Esophagus muscularis mucosa (tissue), 4 donors: Measurements from ENCODE around the gene PLEKHA5. TPM values are rescaled to one million over a fixed set of nuclear protein-coding genes. Genes with fewer than 3 reads are reported as not detected.

Experiments
- DNase-seq: peaks from one replicate; pipeline ENCODE4 v3.0.0-alpha.2; 2017; ENCODE audit errors: extremely low spot score
- H3K27ac ChIP-seq, 4 donors: fragments of 200-600 bp; sonication (generic); replicated peaks in 1 of 4; 1 replicate in 3 of 4; 2 replicates in 1 of 4; pipeline ENCODE4 v1.5.1; 2016 to 2019; ENCODE audit warnings: mild to moderate bottlenecking in 1 of 4
- H3K27me3 ChIP-seq, 4 donors: fragments of 200-600 bp; sonication (generic); one replicate each; pipeline versions ENCODE4 v1.5.1 to v1.6.0; 2016 to 2019
- H3K36me3 ChIP-seq, 4 donors: fragments of 200-600 bp; sonication (generic); one replicate each; pipeline ENCODE4 v1.5.1; 2016 to 2019
- H3K4me1 ChIP-seq, 4 donors: fragments of 200-600 bp; sonication (generic); one replicate each; pipeline ENCODE4 v1.5.1; 2016 to 2019
- H3K4me3 ChIP-seq, 4 donors: fragments of 200-600 bp; sonication (generic); 1 replicate in 2 of 4; 2 replicates in 2 of 4; pipeline ENCODE4 v1.5.1; 2016 to 2019; ENCODE audit warnings: mild to moderate bottlenecking in 4 of 4, moderate library complexity in 1 of 4
- H3K9me3 ChIP-seq, 4 donors: fragments of 200-600 bp; sonication (generic); 1 replicate in 3 of 4; 2 replicates in 1 of 4; pipeline ENCODE4 v1.5.1; 2016 to 2019
- CTCF ChIP-seq, 3 experiments: fragments of 200-600 bp in 2 of 3; fragments of 450-650 bp in 1 of 3; sonication (generic) in 2 of 3; IDR thresholded peaks; one replicate each; pipeline ENCODE4 v1.5.1; 2017 to 2019; ENCODE audit warnings: antibody characterized with exemption in 3 of 3, mild to moderate bottlenecking in 2 of 3, moderate library complexity in 1 of 3
- EP300 ChIP-seq: sonication (generic); formaldehyde crosslinking; IDR thresholded peaks from one replicate; pipeline ENCODE4 v1.6.1; 2017; ENCODE audit warnings: antibody characterized with exemption
- POLR2A ChIP-seq: fragments of 450-650 bp; IDR thresholded peaks from one replicate; pipeline ENCODE4 v1.6.1; 2017; ENCODE audit warnings: antibody characterized with exemption, moderate library complexity, mild to moderate bottlenecking, low read depth
- POLR2AphosphoS5 ChIP-seq, 2 donors: sonication (generic); formaldehyde crosslinking; IDR thresholded peaks; one replicate each; pipeline ENCODE4 v1.6.1; 2017; ENCODE audit warnings: antibody characterized with exemption in 2 of 2
- WGBS: methylation state at CpG from one replicate; pipeline ENCODE4 v1.1.5; 2018; 5-methylcytosine and 5-hydroxymethylcytosine counted together
- intact Hi-C: fragments of 100-400 bp; cut with DNase I; formaldehyde crosslinking; loops from one replicate; pipeline ENCODE4 v1.15.1; 2023
- total RNA-seq, 4 donors: library from RNA; depleted of rRNA; stranded (reverse); fragments of >200 nt; gene quantifications; one replicate each; pipeline versions ENCODE4 v1.1.0 to v1.2.1, GENCODE V29; 2016

PLEKHA5 gene
- total RNA-seq, 4 donors from 2014 or later: 50.7 to 88.5 (median 58.6) TPM

GRCh38 chr12:19144985-19145384 lies 15.5 kb downstream of the PLEKHA5 start:
- no peak for TF ChIP-seq CTCF (IDR thresholded peaks at IDR 0.05)
- TF ChIP-seq EP300: no peak
- no peak for TF ChIP-seq POLR2AphosphoS5 (IDR thresholded peaks at IDR 0.05)
- H3K9me3 ChIP-seq: no peaks in the 10 kb centered on the region
- H3K4me1 ChIP-seq: peaks cover 19 to 64% (median 42%) of the 10 kb centered on the region in 4 donors
- H3K4me3 ChIP-seq: no peak overlapping the region
- no peak for DNase-seq
- 97% methylated on average over 2 of the region's 2 CpGs for WGBS
- H3K27me3 ChIP-seq: no peaks in the 10 kb centered on the region
- H3K36me3 ChIP-seq: peaks cover 0 to 5% (median 0%) of the 10 kb centered on the region in 4 donors
- no peak overlapping the region for H3K27ac ChIP-seq
- intact Hi-C loops: no loop called here

GRCh38 chr12:19148860-19149259 lies 19.3 kb downstream of the PLEKHA5 start:
- no peak for DNase-seq
- Histone ChIP-seq H3K27me3 (no peaks in the 10 kb centered on the region), H3K9me3 (no peaks in the 10 kb centered on the region), H3K4me3 (no peak overlapping the region), H3K27ac (no peak overlapping the region), H3K4me1 (peaks cover 7 to 73% (median 45%) of the 10 kb centered on the region in 4 donors), H3K36me3 (peaks cover 0 to 5% (median 0%) of the 10 kb centered on the region in 4 donors)
- intact Hi-C loops: no loop called here
- TF ChIP-seq EP300 (no peak), POLR2A (no peak), CTCF (IDR thresholded peaks at IDR 0.05) (no peak), POLR2AphosphoS5 (IDR thresholded peaks at IDR 0.05) (no peak)

- no peak for TF ChIP-seq POLR2AphosphoS5 (IDR thresholded peaks at IDR 0.05)
- no peak for TF ChIP-seq CTCF (IDR thresholded peaks at IDR 0.05)
- no peak for TF ChIP-seq EP300
- no peak for TF ChIP-seq POLR2A
- H3K4me1 ChIP-seq: peaks cover 12 to 77% (median 44%) of the 10 kb centered on the region in 4 donors
- H3K27ac ChIP-seq: no peak overlapping the region
- H3K4me3 ChIP-seq: no peak overlapping the region
- no peaks in the 10 kb centered on the region for H3K27me3 ChIP-seq
- H3K9me3 ChIP-seq: no peaks in the 10 kb centered on the region
- peaks cover 0 to 5% (median 0%) of the 10 kb centered on the region in 4 donors for H3K36me3 ChIP-seq
- no peak for DNase-seq
- intact Hi-C loops: no loop called here
- 72% methylated on average over 2 of the region's 2 CpGs for WGBS
These were observed 20.9 kb downstream of the PLEKHA5 start for GRCh38 chr12:19150273-19150900.

GRCh38 chr12:19151298-19151697 lies 21.8 kb downstream of the PLEKHA5 start:
- no peak for DNase-seq
- intact Hi-C loops: no loop called here
- Histone ChIP-seq H3K36me3 (peaks cover 0 to 5% (median 0%) of the 10 kb centered on the region in 4 donors), H3K9me3 (no peaks in the 10 kb centered on the region), H3K4me3 (no peak overlapping the region), H3K27me3 (no peaks in the 10 kb centered on the region), H3K27ac (no peak overlapping the region), H3K4me1 (peaks cover 21 to 78% (median 49%) of the 10 kb centered on the region in 4 donors)
- 92% methylated on average over 1 of the region's 1 CpG for WGBS
- no peak for TF ChIP-seq POLR2A
- TF ChIP-seq EP300: no peak

- H3K9me3 ChIP-seq: no peaks in the 10 kb centered on the region
- H3K4me3 ChIP-seq: no peak overlapping the region
- H3K4me1 ChIP-seq: peaks cover 30 to 71% (median 52%) of the 10 kb centered on the region in 4 donors
- peaks cover 0 to 5% (median 0%) of the 10 kb centered on the region in 4 donors for H3K36me3 ChIP-seq
- H3K27me3 ChIP-seq: no peaks in the 10 kb centered on the region
- 69% methylated on average over 2 of the region's 2 CpGs for WGBS
- no peak for DNase-seq
- no peak overlapping the region for H3K27ac ChIP-seq
- intact Hi-C loops: no loop called here
- TF ChIP-seq CTCF (IDR thresholded peaks at IDR 0.05) (no peak), POLR2AphosphoS5 (IDR thresholded peaks at IDR 0.05) (no peak), EP300 (no peak), POLR2A (no peak)
These were observed 23.9 kb downstream of the PLEKHA5 start for GRCh38 chr12:19153396-19153795.
